NCI-H1092 (cell line): ENCODE data around the gene ATP2A2.
"Not testable (repeated sequence)": the region's sequence is repeated elsewhere in the genome, so short reads cannot be mapped to it uniquely, and the experiment has no call there.

ENCODE experiments used
- DNase-seq: peaks from one replicate; lab custom pipeline; 2025; lab: John Stamatoyannopoulos, UW

The ATP2A2 gene

GRCh38 chr12:110280779-110281548 lies at the start of gene ATP2A2:
Gene ATP2A2, plus strand, starts transcription at chr12:110281247. Its CDS starts 543 bp downstream, at chr12:110281790.
- DNase-seq = peak; percentile 82

- DNase-seq = no peak
Observed at GRCh38 chr12:110233212-110233903, 47.7 kb upstream of the ATP2A2 start.

GRCh38 chr12:110234331-110234751 lies 46.7 kb upstream of the ATP2A2 start:
- no peak for DNase-seq

GRCh38 chr12:110234755-110235154 lies 46.3 kb upstream of the ATP2A2 start:
- no peak for DNase-seq

GRCh38 chr12:110235383-110235782 lies 45.7 kb upstream of the ATP2A2 start:
- DNase-seq = no peak

GRCh38 chr12:110243227-110243626 lies 37.8 kb upstream of the ATP2A2 start:
- DNase-seq = no peak

GRCh38 chr12:110244372-110244771 lies 36.7 kb upstream of the ATP2A2 start:
- DNase-seq = no peak

- no peak for DNase-seq
Observed at GRCh38 chr12:110244829-110245228, 36.2 kb upstream of the ATP2A2 start.

GRCh38 chr12:110245369-110245772 lies 35.7 kb upstream of the ATP2A2 start:
- DNase-seq = no peak

- DNase-seq = no peak
Observed at GRCh38 chr12:110246636-110247339, 34.3 kb upstream of the ATP2A2 start.

GRCh38 chr12:110247340-110248095 lies 33.5 kb upstream of the ATP2A2 start:
- peak; percentile 5 for DNase-seq

- no peak for DNase-seq
Observed at GRCh38 chr12:110248096-110248447, 33.0 kb upstream of the ATP2A2 start.

- DNase-seq = no peak
Observed at GRCh38 chr12:110249105-110249504, 31.9 kb upstream of the ATP2A2 start.

GRCh38 chr12:110249716-110250225 lies 31.3 kb upstream of the ATP2A2 start:
- no peak for DNase-seq

GRCh38 chr12:110251381-110251780 lies 29.7 kb upstream of the ATP2A2 start:
- no peak for DNase-seq

GRCh38 chr12:110252716-110253115 lies 28.3 kb upstream of the ATP2A2 start:
- DNase-seq = no peak

GRCh38 chr12:110253176-110253575 lies 27.9 kb upstream of the ATP2A2 start:
- DNase-seq = no peak

- no peak for DNase-seq
Observed at GRCh38 chr12:110254971-110255540, 26.0 kb upstream of the ATP2A2 start.

GRCh38 chr12:110255890-110256456 lies 25.1 kb upstream of the ATP2A2 start:
- DNase-seq = not testable (repeated sequence)

- DNase-seq = no peak
Observed at GRCh38 chr12:110256780-110257431, 24.1 kb upstream of the ATP2A2 start.

GRCh38 chr12:110258466-110258865 lies 22.6 kb upstream of the ATP2A2 start:
- no peak for DNase-seq
